Measurements from ENCODE around the gene LTBP4. TPM values are rescaled to one million over a fixed set of nuclear protein-coding genes. Genes with fewer than 3 reads are reported as not detected.

Gene LTBP4
- total and polyA plus RNA-seq, 3 experiments from 2014 or later, result 40.0 to 111 (median 103) TPM

DNA sequence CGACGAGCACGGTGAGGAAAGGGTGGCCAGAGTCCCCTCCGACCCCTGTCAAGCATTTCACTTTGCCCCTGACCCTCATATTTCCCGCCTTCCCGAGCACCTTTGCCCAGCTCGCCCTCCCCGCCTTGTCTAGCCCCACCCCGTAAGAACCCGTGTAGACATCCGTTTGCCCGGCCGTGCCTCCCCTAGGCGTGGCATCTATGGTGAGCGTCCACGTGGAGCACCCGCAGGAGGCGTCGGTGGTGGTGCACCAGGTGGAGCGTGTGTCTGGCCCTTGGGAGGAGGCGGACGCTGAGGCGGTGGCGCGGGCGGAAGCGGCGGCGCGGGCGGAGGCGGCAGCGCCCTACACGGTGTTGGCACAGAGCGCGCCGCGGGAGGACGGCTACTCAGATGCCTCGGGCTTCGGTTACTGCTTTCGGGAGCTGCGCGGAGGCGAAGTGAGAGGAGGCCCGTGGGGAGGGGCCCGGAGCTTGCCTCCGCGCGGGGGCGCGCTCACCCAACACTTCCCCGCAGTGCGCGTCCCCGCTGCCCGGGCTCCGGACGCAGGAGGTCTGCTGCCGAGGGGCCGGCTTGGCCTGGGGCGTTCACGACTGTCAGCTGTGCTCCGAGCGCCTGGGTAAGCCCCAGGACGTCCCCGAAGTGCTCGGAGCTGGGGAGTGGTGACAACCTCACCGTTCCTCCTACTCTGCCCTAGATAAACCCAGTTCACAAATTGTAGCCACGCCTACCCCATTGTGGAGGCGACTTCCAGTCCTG, 4.2 kb downstream of the LTBP4 start:
- H3K36me3 Mint-ChIP-seq, result peaks cover 0 to 3% (median 0%) of the 10 kb centered on the region in 3 donors
- peak overlapping the region; percentile 80 for H3K4me3 ChIP-seq (ENCODE audit: low read length)

DNA sequence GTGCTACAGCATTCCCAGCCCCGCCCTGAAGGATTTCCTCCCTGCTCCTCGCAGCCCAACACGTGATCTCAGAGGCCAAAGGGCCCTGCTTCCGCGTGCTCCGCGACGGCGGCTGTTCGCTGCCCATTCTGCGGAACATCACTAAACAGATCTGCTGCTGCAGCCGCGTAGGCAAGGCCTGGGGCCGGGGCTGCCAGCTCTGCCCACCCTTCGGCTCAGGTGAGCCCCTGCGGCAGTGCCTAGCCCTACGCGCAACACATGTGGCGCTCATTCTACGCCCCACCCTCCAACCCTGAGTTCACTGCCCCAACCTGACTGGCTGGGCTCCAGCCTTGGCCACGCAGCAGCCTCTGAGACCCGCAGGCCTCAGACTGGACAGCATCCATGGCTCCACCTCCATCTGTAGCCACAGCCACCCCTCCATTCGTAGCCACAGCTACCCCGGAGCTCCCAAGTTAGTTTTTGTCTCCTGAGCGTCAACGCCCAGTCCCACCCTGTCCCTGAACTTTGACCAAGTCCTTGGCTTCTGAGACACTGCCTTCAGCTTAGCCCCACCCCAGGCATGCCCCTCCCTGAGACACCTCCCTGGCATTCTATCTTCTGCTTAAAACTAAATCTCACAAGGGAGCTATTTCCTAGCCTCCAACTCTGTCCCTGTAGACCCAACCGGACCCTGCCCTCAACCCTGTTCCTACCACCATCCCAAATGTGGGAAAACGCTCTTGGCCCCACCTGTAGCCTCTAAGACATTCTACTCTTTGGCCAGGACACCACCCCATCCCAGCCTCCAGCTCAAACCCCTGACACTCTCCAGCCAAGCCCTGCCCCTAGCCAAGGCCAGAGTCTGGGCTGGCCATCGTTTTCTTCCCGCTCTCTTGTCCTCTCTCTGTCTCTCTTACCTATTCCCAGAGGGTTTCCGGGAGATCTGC, 6.4 kb downstream of the LTBP4 start:
- ChIA-PET CTCF (interaction anchor here (0.6 to 10.1 kb wide), 3 partner anchors 27 to 187 kb away, joined by 3 to 98 read pairs (median 7); no protein-coding TSS in a partner anchor), POLR2A (no interaction called here)
- peaks cover 0 to 3% (median 0%) of the 10 kb centered on the region in 3 donors for H3K36me3 Mint-ChIP-seq
- H3K36me3 ChIP-seq (ENCODE audit: insufficient read depth, low read length), result no peaks in the 10 kb centered on the region
- H3K27me3 Mint-ChIP-seq, result peaks cover 0 to 5% of the 10 kb centered on the region in 2 donors
- peaks cover 68% of the 10 kb centered on the region for H3K4me1 ChIP-seq (ENCODE audit: insufficient read depth, low read length)
- H3K27me3 ChIP-seq (ENCODE audit: insufficient read depth, low read length, poor library complexity, severe bottlenecking), result no peaks in the 10 kb centered on the region
- H3K27ac Mint-ChIP-seq, result peak overlapping the region in 7 of 8 donors; percentile 22 to 91 (median 87)
- H3K9me3 ChIP-seq (ENCODE audit: low read length), result no peaks in the 10 kb centered on the region
- H3K27ac ChIP-seq (ENCODE audit: low read depth, low read length), result no peak overlapping the region
- no peaks in the 10 kb centered on the region for H3K9me3 Mint-ChIP-seq
- peak overlapping the region in 6 of 7 donors; percentile 28 to 95 (median 49) for H3K4me3 Mint-ChIP-seq
- DNase-seq, result peak in 1 of 5 donors; percentile 44
- H3K4me3 ChIP-seq (ENCODE audit: low read length), result no peak overlapping the region
- H3K4me1 Mint-ChIP-seq, result peaks cover 59 to 96% (median 69%) of the 10 kb centered on the region in 3 donors

More for the DNA sequence above, 4.2 kb downstream of the LTBP4 start:
- no peaks in the 10 kb centered on the region for H3K9me3 ChIP-seq (ENCODE audit: low read length)
- no peaks in the 10 kb centered on the region for H3K9me3 Mint-ChIP-seq
- peak overlapping the region; percentile 74 to 95 (median 91) for H3K4me3 Mint-ChIP-seq
- H3K27ac ChIP-seq (ENCODE audit: low read depth, low read length), result peak overlapping the region; percentile 76
- H3K27me3 ChIP-seq (ENCODE audit: insufficient read depth, low read length, poor library complexity, severe bottlenecking), result peaks cover 12% of the 10 kb centered on the region
- peaks cover 54 to 91% (median 67%) of the 10 kb centered on the region in 3 donors for H3K4me1 Mint-ChIP-seq
- peaks cover 11 to 13% of the 10 kb centered on the region in 2 donors for H3K27me3 Mint-ChIP-seq
- ChIA-PET POLR2A (interaction anchor here (0.6 to 3.0 kb wide), 8 partner anchors 9 to 1149 kb away, joined by 3 to 26 read pairs (median 6); partner anchors contain the start of genes C19orf47, EGLN2 and PLD3), CTCF (interaction anchor here (0.8 to 10.1 kb wide), 9 partner anchors 12 to 184 kb away, joined by 3 to 98 read pairs (median 3); partner anchors contain the start of gene BLVRB)
- no peaks in the 10 kb centered on the region for H3K36me3 ChIP-seq (ENCODE audit: insufficient read depth, low read length)
- H3K27ac Mint-ChIP-seq, result peak overlapping the region; percentile 87 to 99 (median 96)
- peak; percentile 75 to 89 (median 85) for DNase-seq
- H3K4me1 ChIP-seq (ENCODE audit: insufficient read depth, low read length), result peaks cover 73% of the 10 kb centered on the region

DNA sequence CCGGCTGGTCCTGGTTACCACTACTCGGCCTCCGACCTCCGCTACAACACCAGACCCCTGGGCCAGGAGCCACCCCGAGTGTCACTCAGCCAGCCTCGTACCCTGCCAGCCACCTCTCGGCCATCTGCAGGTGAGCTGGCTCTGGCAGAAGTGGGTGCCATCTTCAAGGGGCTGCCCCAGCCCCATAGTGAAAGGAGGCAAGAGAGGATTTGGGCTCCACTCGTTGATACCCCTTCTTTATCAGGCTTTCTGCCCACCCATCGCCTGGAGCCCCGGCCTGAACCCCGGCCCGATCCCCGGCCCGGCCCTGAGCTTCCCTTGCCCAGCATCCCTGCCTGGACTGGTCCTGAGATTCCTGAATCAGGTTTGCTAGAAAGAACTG, 7.1 kb downstream of the LTBP4 start:
- peak overlapping the region in 5 of 7 donors; percentile 1 to 85 (median 30) for H3K4me3 Mint-ChIP-seq
- H3K4me1 ChIP-seq (ENCODE audit: insufficient read depth, low read length), result peaks cover 68% of the 10 kb centered on the region
- POLR2A ChIA-PET, result no interaction called here

DNA sequence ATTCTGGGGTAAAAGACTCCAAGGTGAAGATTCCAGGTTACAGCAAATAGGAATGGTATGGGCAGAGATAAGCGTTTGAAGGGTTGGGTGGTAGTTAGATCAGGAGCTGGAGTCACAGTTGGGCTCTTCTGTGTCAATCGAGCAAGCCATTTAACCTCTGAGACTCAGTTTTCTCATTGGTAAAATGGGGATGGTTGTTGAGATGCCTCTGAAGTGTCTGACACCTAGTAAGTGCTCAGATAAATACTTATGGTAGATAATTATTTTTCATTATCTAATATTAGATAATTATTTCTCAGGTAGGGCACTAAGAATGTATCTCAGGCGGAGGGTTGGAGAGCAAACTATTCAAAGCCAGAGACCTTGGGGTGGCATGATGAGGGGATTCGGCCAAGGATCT, 7.8 kb downstream of the LTBP4 start:
- Mint-ChIP-seq H3K9me3 (no peaks in the 10 kb centered on the region), H3K27ac (peak overlapping the region; percentile 64 to 99 (median 96)), H3K4me3 (peak overlapping the region; percentile 70 to 92 (median 83)), H3K4me1 (peaks cover 53 to 94% (median 66%) of the 10 kb centered on the region in 3 donors), H3K36me3 (peaks cover 0 to 5% (median 0%) of the 10 kb centered on the region in 3 donors), H3K27me3 (peaks cover 0 to 1% of the 10 kb centered on the region in 2 donors)
- Histone ChIP-seq H3K4me1 (ENCODE audit: insufficient read depth, low read length) (peaks cover 64% of the 10 kb centered on the region), H3K27me3 (ENCODE audit: insufficient read depth, low read length, poor library complexity, severe bottlenecking) (no peaks in the 10 kb centered on the region), H3K27ac (ENCODE audit: low read depth, low read length) (peak overlapping the region; percentile 74), H3K9me3 (ENCODE audit: low read length) (no peaks in the 10 kb centered on the region), H3K36me3 (ENCODE audit: insufficient read depth, low read length) (no peaks in the 10 kb centered on the region), H3K4me3 (ENCODE audit: low read length) (peak overlapping the region; percentile 61)
- POLR2A ChIA-PET, result interaction anchor here (1.3 to 1.8 kb wide), 2 partner anchors 169 to 655 kb away, joined by 6 to 9 read pairs; partner anchors contain the start of genes HNRNPUL1 and RAB4B
- peak in 1 of 5 donors; percentile 8 for DNase-seq
- CTCF ChIA-PET, result interaction anchor here (1.7 to 1.8 kb wide), 3 partner anchors 8 to 26 kb away, joined by 8 read pairs; partner anchors contain the start of gene LTBP4

More for the DNA sequence above, 7.1 kb downstream of the LTBP4 start:
- Histone ChIP-seq H3K27ac (ENCODE audit: low read depth, low read length) (no peak overlapping the region), H3K36me3 (ENCODE audit: insufficient read depth, low read length) (no peaks in the 10 kb centered on the region), H3K4me3 (ENCODE audit: low read length) (no peak overlapping the region), H3K27me3 (ENCODE audit: insufficient read depth, low read length, poor library complexity, severe bottlenecking) (no peaks in the 10 kb centered on the region), H3K9me3 (ENCODE audit: low read length) (no peaks in the 10 kb centered on the region)
- peaks cover 0 to 1% of the 10 kb centered on the region in 2 donors for H3K27me3 Mint-ChIP-seq
- peaks cover 56 to 94% (median 68%) of the 10 kb centered on the region in 3 donors for H3K4me1 Mint-ChIP-seq
- no peaks in the 10 kb centered on the region for H3K9me3 Mint-ChIP-seq
- DNase-seq, result peak in 1 of 5 donors; percentile 48
- H3K36me3 Mint-ChIP-seq, result peaks cover 0 to 3% (median 0%) of the 10 kb centered on the region in 3 donors
- H3K27ac Mint-ChIP-seq, result peak overlapping the region in 5 of 8 donors; percentile 33 to 89 (median 87)
- CTCF ChIA-PET, result interaction anchor here (0.6 to 10.1 kb wide), 2 partner anchors 27 to 31 kb away, joined by 3 to 98 read pairs; no protein-coding TSS in a partner anchor

GRCh38 chr19:40609561-40610395, 8.6 kb downstream of the LTBP4 start:
- no peaks in the 10 kb centered on the region for H3K27me3 Mint-ChIP-seq
- peaks cover 0 to 7% (median 0%) of the 10 kb centered on the region in 3 donors for H3K36me3 Mint-ChIP-seq
- Histone ChIP-seq H3K36me3 (ENCODE audit: insufficient read depth, low read length) (no peaks in the 10 kb centered on the region), H3K27me3 (ENCODE audit: insufficient read depth, low read length, poor library complexity, severe bottlenecking) (no peaks in the 10 kb centered on the region), H3K4me1 (ENCODE audit: insufficient read depth, low read length) (peaks cover 61% of the 10 kb centered on the region), H3K27ac (ENCODE audit: low read depth, low read length) (peak overlapping the region; percentile 74), H3K4me3 (ENCODE audit: low read length) (peak overlapping the region; percentile 61), H3K9me3 (ENCODE audit: low read length) (no peaks in the 10 kb centered on the region)
- ChIA-PET CTCF (interaction anchor here (0.8 to 1.8 kb wide), 7 partner anchors 9 to 168 kb away, joined by 3 to 8 read pairs (median 5); partner anchors contain the start of genes LTBP4 and RAB4B), POLR2A (interaction anchor here (0.6 to 1.8 kb wide), 6 partner anchors 10 to 1189 kb away, joined by 5 to 9 read pairs (median 6); partner anchors contain the start of genes HNRNPUL1 and RAB4B)
- H3K4me3 Mint-ChIP-seq, result peak overlapping the region; percentile 70 to 92 (median 83)
- peak overlapping the region; percentile 64 to 99 (median 96) for H3K27ac Mint-ChIP-seq
- no peaks in the 10 kb centered on the region for H3K9me3 Mint-ChIP-seq
- H3K4me1 Mint-ChIP-seq, result peaks cover 54 to 94% (median 61%) of the 10 kb centered on the region in 3 donors
- peak; percentile 72 to 85 (median 81) for DNase-seq

GRCh38 chr19:40610396-40611064, 9.4 kb downstream of the LTBP4 start:
- Histone ChIP-seq H3K27ac (ENCODE audit: low read depth, low read length) (peak overlapping the region; percentile 74), H3K36me3 (ENCODE audit: insufficient read depth, low read length) (no peaks in the 10 kb centered on the region), H3K9me3 (ENCODE audit: low read length) (no peaks in the 10 kb centered on the region), H3K4me1 (ENCODE audit: insufficient read depth, low read length) (peaks cover 58% of the 10 kb centered on the region), H3K27me3 (ENCODE audit: insufficient read depth, low read length, poor library complexity, severe bottlenecking) (no peaks in the 10 kb centered on the region), H3K4me3 (ENCODE audit: low read length) (peak overlapping the region; percentile 61)
- peak; percentile 57 to 80 (median 74) for DNase-seq
- H3K27ac Mint-ChIP-seq, result peak overlapping the region; percentile 64 to 99 (median 96)
- CTCF ChIA-PET, result interaction anchor here (0.8 to 1.8 kb wide), 7 partner anchors 10 to 168 kb away, joined by 3 to 8 read pairs (median 5); partner anchors contain the start of genes LTBP4 and RAB4B
- peaks cover 55 to 92% (median 60%) of the 10 kb centered on the region in 3 donors for H3K4me1 Mint-ChIP-seq
- H3K27me3 Mint-ChIP-seq, result no peaks in the 10 kb centered on the region
- H3K9me3 Mint-ChIP-seq, result no peaks in the 10 kb centered on the region
- peaks cover 0 to 7% (median 0%) of the 10 kb centered on the region in 3 donors for H3K36me3 Mint-ChIP-seq
- H3K4me3 Mint-ChIP-seq, result peak overlapping the region; percentile 70 to 92 (median 83)
- POLR2A ChIA-PET, result interaction anchor here (0.6 to 1.8 kb wide), 4 partner anchors 11 to 1190 kb away, joined by 5 to 9 read pairs (median 6); partner anchors contain the start of gene RAB4B

Data from CD8-positive, alpha-beta memory T cell (primary cell).